H1 (cell line): ENCODE results near the gene TMED3. TPM values are rescaled to one million over a fixed set of nuclear protein-coding genes. Genes with fewer than 3 reads are reported as not detected.

Experiments
- ASH2L ChIP-seq: fragments of 200-600, 300-600 bp; sonication (generic); IDR thresholded peaks from one replicate; pipeline ENCODE4 v1.7.1; 2017; ENCODE audit warnings: low read length
- BACH1 ChIP-seq: IDR thresholded peaks from 2 replicates; pipeline ENCODE4 v1.6.1; 2012; ENCODE audit warnings: low read length, improper control_type of control experiment
- BRCA1 ChIP-seq: IDR thresholded peaks from 2 replicates; pipeline ENCODE4 v1.6.1; 2012; ENCODE audit warnings: low read depth, low read length, improper control_type of control experiment
- CBX5 ChIP-seq: fragments of 300-800, 300-1000 bp; sonication (generic); IDR thresholded peaks from 2 replicates; pipeline ENCODE4 v1.7.1; 2016; ENCODE audit warnings: antibody characterized with exemption, low read length, low read depth
- CBX8 ChIP-seq: fragments of 300-800, 300-1000 bp; sonication (generic); IDR thresholded peaks from 2 replicates; pipeline ENCODE4 v1.7.1; 2016; ENCODE audit warnings: low read depth, low read length, borderline replicate concordance
- CHD1 ChIP-seq: IDR thresholded peaks from 2 replicates; pipeline ENCODE4 v1.6.1; 2012; ENCODE audit warnings: low read depth, low read length, improper control_type of control experiment
- EGR1 ChIP-seq: IDR thresholded peaks from 2 replicates; pipeline ENCODE4 v1.6.1; 2011; ENCODE audit warnings: low read depth, low read length, borderline replicate concordance
- GTF2F1 ChIP-seq: IDR thresholded peaks from 2 replicates; pipeline ENCODE4 v1.6.1; 2012; ENCODE audit warnings: low read depth, low read length, improper control_type of control experiment, borderline replicate concordance
- HDAC2 ChIP-seq, 2 experiments: fragments of 300-600 bp in 1 of 2; sonication (generic) in 1 of 2; IDR thresholded peaks; 2 replicates each; pipeline ENCODE4 v1.6.1; 2011 to 2012; ENCODE audit warnings: low read depth in 2 of 2, low read length in 2 of 2, mild to moderate bottlenecking in 2 of 2, moderate library complexity in 2 of 2, borderline replicate concordance in 1 of 2, inconsistent platforms in 1 of 2
- HDAC6 ChIP-seq: IDR thresholded peaks from one replicate; pipeline ENCODE4 v1.7.1; 2012; ENCODE audit warnings: low read depth, mild to moderate bottlenecking, inconsistent platforms, low read length, moderate library complexity
- JUN ChIP-seq: IDR thresholded peaks from 2 replicates; pipeline ENCODE4 v1.6.1; 2011; ENCODE audit warnings: low read depth, mild to moderate bottlenecking, improper control_type of control experiment, low read length
- KDM4A ChIP-seq: IDR thresholded peaks from one replicate; pipeline ENCODE4 v1.7.1; 2012; ENCODE audit warnings: low read depth, mild to moderate bottlenecking, moderate library complexity, low read length, inconsistent platforms; ENCODE audit not compliant: severe bottlenecking
- KDM5A ChIP-seq: fragments of 200-600 bp; IDR thresholded peaks from 2 replicates; pipeline ENCODE4 v1.7.1; 2012; ENCODE audit warnings: mild to moderate bottlenecking, low read length, inconsistent platforms, mixed read lengths
- MAFK ChIP-seq: IDR thresholded peaks from 2 replicates; pipeline ENCODE4 v1.6.1; 2012; ENCODE audit warnings: low read depth, mild to moderate bottlenecking, improper control_type of control experiment, low read length
- NRF1 ChIP-seq: IDR thresholded peaks from 2 replicates; pipeline ENCODE4 v1.6.1; 2011; ENCODE audit warnings: mild to moderate bottlenecking, low read depth, low read length, improper control_type of control experiment
- PHF8 ChIP-seq: fragments of 200-600 bp; sonication (generic); conservative IDR thresholded peaks from 2 replicates; pipeline ENCODE4 v1.7.1; 2012; ENCODE audit warnings: low read depth, mild to moderate bottlenecking, inconsistent platforms, low read length, moderate library complexity
- POLR2A ChIP-seq, 2 experiments: IDR thresholded peaks; 1 replicate in 1 of 2; 2 replicates in 1 of 2; pipeline ENCODE4 v1.6.1; 2011; ENCODE audit warnings: low read depth in 2 of 2, low read length in 2 of 2, mild to moderate bottlenecking in 2 of 2; ENCODE audit errors: control extremely low read depth in 1 of 2
- RAD21 ChIP-seq, 2 experiments: IDR thresholded peaks in 1 of 2; conservative IDR thresholded peaks in 1 of 2; 2 replicates each; pipeline ENCODE4 v1.6.1; 2011; ENCODE audit warnings: low read depth in 2 of 2, low read length in 2 of 2, improper control_type of control experiment in 1 of 2, inconsistent platforms in 1 of 2, mild to moderate bottlenecking in 1 of 2, moderate library complexity in 1 of 2
- RBBP5 ChIP-seq: IDR thresholded peaks from 2 replicates; pipeline ENCODE4 v1.7.1; 2012; ENCODE audit warnings: low read depth, mild to moderate bottlenecking, inconsistent platforms, low read length, moderate library complexity, borderline replicate concordance
- RXRA ChIP-seq: IDR thresholded peaks from 2 replicates; pipeline ENCODE4 v1.6.1; 2011; ENCODE audit warnings: low read depth, mild to moderate bottlenecking, low read length, moderate library complexity; ENCODE audit not compliant: insufficient read depth
- SAP30 ChIP-seq: fragments of 300-600 bp; sonication (generic); IDR thresholded peaks from 2 replicates; pipeline ENCODE4 v1.7.1; 2012; ENCODE audit warnings: low read length, moderate library complexity, mild to moderate bottlenecking, inconsistent platforms; ENCODE audit not compliant: insufficient read depth, insufficient replicate concordance
- SUZ12 ChIP-seq: fragments of 200-600 bp; sonication (generic); IDR thresholded peaks from 2 replicates; pipeline ENCODE4 v1.6.1; 2012; ENCODE audit warnings: mild to moderate bottlenecking, inconsistent platforms, low read length, moderate library complexity, mixed read lengths
- TAF7 ChIP-seq: optimal IDR thresholded peaks from 2 replicates; pipeline ENCODE3; 2011; ENCODE audit warnings: low read depth, mild to moderate bottlenecking, inconsistent platforms, low read length, moderate library complexity, borderline replicate concordance
- TEAD4 ChIP-seq: IDR thresholded peaks from 2 replicates; pipeline ENCODE4 v1.6.1; 2012; ENCODE audit warnings: low read depth, low read length, inconsistent platforms, mixed read lengths
- polyA plus RNA-seq, 7 experiments: library from polyadenylated mRNA; depleted of rRNA in 3 of 7; stranded (reverse) in 5 of 7; unstranded in 2 of 7; fragments of >200 nt in 5 of 7; fragments of 200-250 nt in 2 of 7; gene quantifications; 1 replicate in 5 of 7; 2 replicates in 1 of 7; 4 replicates in 1 of 7; pipeline versions ENCODE4 v1.2.1 to v1.2.3, GENCODE V29; 2011 to 2013; ENCODE audit warnings: missing spikeins in 2 of 7, mixed read lengths in 2 of 7
- total RNA-seq: library from RNA; stranded (reverse); fragmentation: NEBNext Ultra II Directional; extraction: Animal tissue kit (Norgen Biotek cat#: 25700); gene quantifications from 2 replicates; pipeline ENCODE4 v1.2.1, GENCODE V29; 2021

Gene TMED3
- total and polyA plus RNA-seq, 2 of the 8 experiments (the other 6 are each of a cell fraction or from before 2014, with no cell fraction given): 50.2 to 110 TPM

DNA sequence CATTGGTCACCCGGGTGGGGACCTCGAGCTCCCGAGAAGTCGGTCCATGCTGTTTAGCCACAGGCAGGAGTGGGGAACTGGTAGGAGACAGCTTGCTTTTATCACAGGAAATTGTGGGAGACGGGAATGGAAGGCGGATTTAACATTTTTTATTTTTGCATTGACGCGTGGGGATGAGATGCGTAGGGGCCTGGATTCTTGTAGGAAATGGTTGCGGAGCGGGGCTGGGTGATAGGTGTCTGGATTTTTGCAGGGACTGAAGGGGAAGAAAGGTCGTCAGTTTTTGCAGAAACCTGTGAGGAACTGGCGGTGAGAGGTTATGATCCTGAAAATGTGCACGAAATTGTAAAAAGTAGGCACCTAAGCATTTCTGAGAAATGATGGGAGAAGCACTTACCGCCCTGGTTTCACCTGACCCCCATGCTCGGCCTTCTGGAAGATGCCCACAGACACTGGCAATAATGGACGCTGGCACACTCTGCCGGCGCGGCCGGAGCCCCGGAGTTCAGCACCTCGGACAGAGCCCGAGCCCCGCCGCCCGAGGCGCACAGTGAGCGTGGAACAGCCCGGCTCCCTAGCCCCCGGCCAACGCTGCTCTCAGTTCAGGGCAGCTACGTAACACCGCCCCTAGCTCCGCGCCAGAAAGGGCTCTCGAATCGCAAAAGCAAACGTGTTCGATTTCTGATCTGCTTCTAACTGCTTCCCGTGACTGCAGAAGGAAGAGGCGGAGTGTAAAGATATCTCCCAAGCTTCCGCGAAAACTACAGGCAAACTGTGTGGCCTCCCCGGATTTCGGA is 27.5 kb upstream of the TMED3 start (continued):
- TF ChIP-seq KDM4A: no peak
- no peak for TF ChIP-seq GTF2F1
- TF ChIP-seq CBX5: no peak
- no peak for TF ChIP-seq ASH2L
- TF ChIP-seq POLR2A (IDR thresholded peaks at IDR 0.05; ENCODE audit: control extremely low read depth in 1 of 2, low read depth in 2 of 2, low read length in 2 of 2): no peak
- TF ChIP-seq EGR1: no peak
- no peak for TF ChIP-seq TAF7
- no peak for TF ChIP-seq KDM5A
- TF ChIP-seq TEAD4: no peak
- no peak for TF ChIP-seq RBBP5
- TF ChIP-seq JUN: no peak
- peak in 1 of 2 experiments; percentile 88; a peak in 2 of 4 replicates for TF ChIP-seq HDAC2 (IDR thresholded peaks at IDR 0.05; ENCODE audit: borderline replicate concordance in 1 of 2, low read depth in 2 of 2, low read length in 2 of 2)
- TF ChIP-seq RAD21 (IDR thresholded peaks at IDR 0.05 in 1 of 2, conservative IDR thresholded peaks at IDR 0.05 in 1 of 2; ENCODE audit: low read depth in 2 of 2, low read length in 2 of 2): peak in 1 of 2 experiments; percentile 11; a peak in 1 of 4 replicates
- TF ChIP-seq BACH1: peak; percentile 80
- TF ChIP-seq PHF8: no peak
- TF ChIP-seq BRCA1: no peak
- no peak for TF ChIP-seq SUZ12
- no peak for TF ChIP-seq NRF1
- TF ChIP-seq CBX8: no peak
- no peak for TF ChIP-seq SAP30
- no peak for TF ChIP-seq RXRA
- TF ChIP-seq MAFK: no peak
- no peak for TF ChIP-seq CHD1
- no peak for TF ChIP-seq HDAC6
